ENCODE results near the gene BAHCC1. TPM values are rescaled to one million over a fixed set of nuclear protein-coding genes. Genes with fewer than 3 reads are reported as not detected.

The BAHCC1 gene
- total RNA-seq, 1 experiment from 2014 or later = 9.9 TPM

- H3K27me3 ChIP-seq (ENCODE audit: low read length) = no peaks in the 10 kb centered on the region
- no peak overlapping the region for H3K4me3 ChIP-seq (ENCODE audit: low read length)
- H3K36me3 ChIP-seq (ENCODE audit: low read depth, low read length) = no peaks in the 10 kb centered on the region
- H3K9me3 ChIP-seq (ENCODE audit: low read length) = no peaks in the 10 kb centered on the region
- ChIA-PET CTCF (no interaction called here), POLR2A (ENCODE audit: unreplicated experiment) (no interaction called here)
- H3K9me2 ChIP-seq (replicated peaks; ENCODE audit: low read length) = no peaks in the 10 kb centered on the region
- no peak overlapping the region for H3K9ac ChIP-seq (ENCODE audit: low read length)
- intact Hi-C loops (cut with micrococcal nuclease) = loop anchor here (10.0 kb wide), 2 partner anchors 125 to 135 kb away; partner anchors contain the start of gene ACTG1
- H3K79me2 ChIP-seq (ENCODE audit: low read length) = peaks cover 29% of the 10 kb centered on the region
- no peaks in the 10 kb centered on the region for H4K20me1 ChIP-seq (ENCODE audit: low read length)
- ATAC-seq (no peak), DNase-seq (no peak)
- no peak overlapping the region for H2AFZ ChIP-seq (ENCODE audit: low read length)
- H3K4me2 ChIP-seq (ENCODE audit: low read length) = no peak overlapping the region
- no peaks in the 10 kb centered on the region for H3F3A ChIP-seq (ENCODE audit: low read length, unreplicated experiment)
- TF ChIP-seq CTCF (conservative IDR thresholded peaks at IDR 0.05; ENCODE audit: low read depth, low read length) = no peak
- TF ChIP-seq EZH2 (IDR thresholded peaks at IDR 0.05; ENCODE audit: low read length, unreplicated experiment) = no peak
- peaks cover 36% of the 10 kb centered on the region for H3K4me1 ChIP-seq (ENCODE audit: insufficient read depth, low read length)
- no TSS peak for BruUV-seq (replicated peaks)
- H3K27ac ChIP-seq (ENCODE audit: low read length) = no peak overlapping the region
Measured at GRCh38 chr17:81390029-81390872, 5.0 kb upstream of the BAHCC1 start.

GRCh38 chr17:81390873-81391255, 4.4 kb upstream of the BAHCC1 start:
- Histone ChIP-seq H3K27ac (ENCODE audit: low read length) (no peak overlapping the region), H3K36me3 (ENCODE audit: low read depth, low read length) (no peaks in the 10 kb centered on the region), H3K9me3 (ENCODE audit: low read length) (no peaks in the 10 kb centered on the region), H2AFZ (ENCODE audit: low read length) (no peak overlapping the region), H3K4me1 (ENCODE audit: insufficient read depth, low read length) (peaks cover 36% of the 10 kb centered on the region), H3F3A (ENCODE audit: low read length, unreplicated experiment) (no peaks in the 10 kb centered on the region), H3K9me2 (replicated peaks; ENCODE audit: low read length) (no peaks in the 10 kb centered on the region), H3K4me2 (ENCODE audit: low read length) (no peak overlapping the region), H3K79me2 (ENCODE audit: low read length) (peaks cover 32% of the 10 kb centered on the region), H3K9ac (ENCODE audit: low read length) (no peak overlapping the region), H4K20me1 (ENCODE audit: low read length) (no peaks in the 10 kb centered on the region), H3K27me3 (ENCODE audit: low read length) (no peaks in the 10 kb centered on the region), H3K4me3 (ENCODE audit: low read length) (no peak overlapping the region)
- ATAC-seq (no peak), DNase-seq (no peak)
- ChIA-PET CTCF (no interaction called here), POLR2A (ENCODE audit: unreplicated experiment) (no interaction called here)
- no TSS peak for BruUV-seq (replicated peaks)
- TF ChIP-seq CTCF (conservative IDR thresholded peaks at IDR 0.05; ENCODE audit: low read depth, low read length) (no peak), EZH2 (IDR thresholded peaks at IDR 0.05; ENCODE audit: low read length, unreplicated experiment) (no peak), EZH2phosphoT487 (IDR thresholded peaks at IDR 0.05; ENCODE audit: borderline replicate concordance, low read length) (no peak)
- intact Hi-C loops (cut with micrococcal nuclease) = loop anchor here (10.0 kb wide), 2 partner anchors 124 to 136 kb away; partner anchors contain the start of gene ACTG1
